KMS-11 (cell line): ENCODE measurements around the gene LASP1.

Source experiments
- H2AFZ ChIP-seq: fragments of 200-600 bp; sonication (generic); 2 replicates; pipeline ENCODE4 v1.6.1; 2016; ENCODE audit warnings: antibody characterized with exemption, mixed run types, low read depth
- H3K27ac ChIP-seq: fragments of 200-600 bp; sonication (generic); 2 replicates; pipeline ENCODE4 v1.6.1; 2016; ENCODE audit warnings: mild to moderate bottlenecking, mixed run types
- H3K27me3 ChIP-seq: fragments of 200-600 bp; sonication (generic); 2 replicates; pipeline ENCODE4 v1.6.1; 2017; ENCODE audit warnings: mild to moderate bottlenecking, low read depth, mixed run types, moderate library complexity; ENCODE audit not compliant: insufficient read depth
- H3K36me3 ChIP-seq: fragments of 200-600 bp; sonication (generic); 2 replicates; pipeline ENCODE4 v1.6.1; 2017; ENCODE audit warnings: mild to moderate bottlenecking, mixed run types; ENCODE audit not compliant: insufficient read depth
- H3K4me1 ChIP-seq: fragments of 200-600 bp; sonication (generic); 2 replicates; pipeline ENCODE4 v1.6.1; 2016; ENCODE audit warnings: mild to moderate bottlenecking, low read depth, mixed run types; ENCODE audit not compliant: poor library complexity, severe bottlenecking
- H3K4me2 ChIP-seq: fragments of 200-600 bp; sonication (generic); 2 replicates; pipeline ENCODE4 v1.7.0; 2016; ENCODE audit warnings: mild to moderate bottlenecking, mixed run types
- H3K4me3 ChIP-seq: fragments of 200-600 bp; sonication (generic); IDR thresholded peaks from 2 replicates; pipeline ENCODE4 v1.6.1; 2017; ENCODE audit warnings: low read depth, low read length, mixed read lengths; ENCODE audit not compliant: insufficient read depth
- H3K79me2 ChIP-seq: fragments of 200-600 bp; sonication (generic); 2 replicates; pipeline ENCODE4 v1.6.1; 2016; ENCODE audit warnings: low read depth, mixed run types; ENCODE audit not compliant: insufficient read depth
- H3K9ac ChIP-seq: fragments of 200-600 bp; sonication (generic); 2 replicates; pipeline ENCODE4 v1.6.1; 2016; ENCODE audit warnings: mild to moderate bottlenecking, mixed run types
- H4K20me1 ChIP-seq: fragments of 200-600 bp; sonication (generic); 2 replicates; pipeline ENCODE4 v1.6.1; 2016; ENCODE audit warnings: mild to moderate bottlenecking, mixed run types; ENCODE audit not compliant: insufficient read depth
- CTCF ChIP-seq: fragments of 200-600 bp; sonication (generic); conservative IDR thresholded peaks from 2 replicates; pipeline ENCODE4 v1.6.1; 2017; ENCODE audit warnings: low read depth, mild to moderate bottlenecking, antibody characterized with exemption, low read length, moderate library complexity, mixed read lengths

Gene LASP1

GRCh38 chr17:38872671-38873385 is 3.0 kb downstream of the LASP1 start:
- peak overlapping the region; percentile 97; the same call in 1 of the 2 replicates for H3K4me2 ChIP-seq
- H3K27ac ChIP-seq = peak overlapping the region; percentile 55; the same call in 1 of the 2 replicates
- TF ChIP-seq CTCF = no peak
- H4K20me1 ChIP-seq = no peaks in the 10 kb centered on the region; the same call in 1 of the 2 replicates
- H3K36me3 ChIP-seq = no peaks in the 10 kb centered on the region
- no peak overlapping the region for H3K4me3 ChIP-seq
- peaks cover 44% of the 10 kb centered on the region for H3K4me1 ChIP-seq
- no peak overlapping the region for H2AFZ ChIP-seq
- H3K27me3 ChIP-seq = no peaks in the 10 kb centered on the region
- H3K9ac ChIP-seq = peak overlapping the region; percentile 58; the same call in 1 of the 2 replicates
- peaks cover 66% of the 10 kb centered on the region for H3K79me2 ChIP-seq

DNA sequence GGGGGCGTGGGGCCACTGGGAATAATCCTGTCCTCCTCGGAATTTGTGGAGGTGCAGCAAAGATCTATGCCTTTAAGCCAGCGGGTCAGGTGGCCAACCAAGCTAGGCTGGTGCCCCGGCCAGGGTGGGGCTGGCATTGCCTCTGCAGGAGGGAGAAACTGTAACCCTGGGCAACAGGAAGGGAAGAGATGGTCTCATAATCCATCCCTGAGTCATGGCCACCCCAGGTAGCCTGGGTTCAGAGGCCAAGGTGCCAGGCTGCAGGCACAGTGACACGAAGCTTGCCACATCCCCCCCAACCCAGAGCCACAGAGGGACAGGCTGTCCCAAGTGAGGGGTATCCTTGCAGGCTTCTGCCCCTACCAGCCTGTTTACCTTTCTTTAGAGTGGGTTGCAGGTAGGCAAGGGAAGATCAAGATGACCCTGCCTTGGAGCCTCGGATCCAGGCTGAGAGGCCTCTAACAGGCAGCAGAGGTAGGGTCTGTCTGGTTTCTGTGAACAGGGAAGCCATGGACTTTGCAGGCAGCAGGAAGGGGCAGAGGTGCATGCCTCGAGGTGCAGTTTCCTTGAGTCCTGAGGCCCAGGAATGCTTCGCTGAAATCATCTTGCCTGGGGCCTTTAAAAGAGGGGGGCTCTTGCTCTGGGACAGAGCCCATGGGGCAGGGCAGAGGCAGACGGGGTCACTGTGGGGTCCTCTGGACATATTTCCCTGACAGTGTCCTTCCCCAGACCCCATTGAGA is 4.0 kb downstream of the LASP1 start:
- Histone ChIP-seq H3K4me3 (no peak overlapping the region), H4K20me1 (no peaks in the 10 kb centered on the region; the same call in 1 of the 2 replicates), H3K4me2 (no peak overlapping the region), H3K9ac (no peak overlapping the region), H3K79me2 (peaks cover 72% of the 10 kb centered on the region), H2AFZ (no peak overlapping the region), H3K27ac (no peak overlapping the region; the same call in 1 of the 2 replicates), H3K27me3 (no peaks in the 10 kb centered on the region), H3K36me3 (no peaks in the 10 kb centered on the region), H3K4me1 (peaks cover 53% of the 10 kb centered on the region)
- no peak for TF ChIP-seq CTCF

DNA sequence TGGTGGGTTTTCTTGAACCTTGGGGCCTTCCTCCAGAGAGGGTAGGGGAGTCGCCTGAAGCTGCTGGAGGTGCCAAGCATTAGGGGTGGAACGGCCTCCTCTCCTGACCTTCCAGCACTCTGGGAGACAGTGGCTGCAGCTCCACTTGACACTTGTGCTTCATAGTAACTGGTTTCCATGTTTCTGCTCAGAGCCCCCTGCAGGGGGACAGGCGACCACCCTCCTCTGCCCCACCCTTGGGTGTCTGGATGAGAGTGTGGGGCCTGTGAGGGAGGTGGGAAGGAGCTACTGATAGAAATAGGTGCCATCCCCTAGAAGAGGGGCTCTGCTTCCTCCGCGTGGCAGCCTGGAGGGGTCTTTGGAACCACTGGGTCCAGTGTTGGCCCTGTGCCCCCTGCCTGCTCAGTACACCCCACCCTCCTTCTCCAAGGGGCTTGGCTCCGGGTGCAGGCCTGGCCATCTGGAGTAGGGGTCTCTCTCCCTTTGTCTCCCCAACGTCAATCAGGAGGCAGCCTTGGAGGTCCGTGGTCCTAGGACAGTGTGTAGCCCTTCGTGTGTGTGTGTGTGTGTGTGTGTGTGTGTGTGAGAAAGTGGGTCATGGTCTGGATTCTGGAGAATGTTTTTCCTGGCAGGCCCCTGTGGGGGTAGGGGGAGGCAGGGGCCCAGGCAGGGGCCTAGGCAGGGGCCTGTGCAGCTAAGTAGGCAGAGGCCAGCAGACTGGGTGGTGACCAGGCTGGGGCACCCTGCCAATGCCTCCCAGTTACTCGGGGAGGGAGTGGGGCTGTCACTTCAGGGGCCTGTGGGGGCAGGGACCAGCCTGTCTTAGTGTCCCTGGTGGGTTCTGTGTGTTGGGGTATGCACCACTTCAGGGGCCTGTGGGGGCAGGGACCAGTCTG is 4.9 kb downstream of the LASP1 start:
- Histone ChIP-seq H2AFZ (no peak overlapping the region), H3K36me3 (no peaks in the 10 kb centered on the region), H3K79me2 (peaks cover 72% of the 10 kb centered on the region), H3K4me1 (peaks cover 63% of the 10 kb centered on the region), H3K9ac (no peak overlapping the region), H4K20me1 (no peaks in the 10 kb centered on the region; the same call in 1 of the 2 replicates), H3K4me2 (no peak overlapping the region), H3K4me3 (no peak overlapping the region), H3K27me3 (no peaks in the 10 kb centered on the region), H3K27ac (no peak overlapping the region)
- TF ChIP-seq CTCF = no peak

- H3K27me3 ChIP-seq = no peaks in the 10 kb centered on the region
- no peak overlapping the region for H3K9ac ChIP-seq
- H2AFZ ChIP-seq = no peak overlapping the region
- H3K4me2 ChIP-seq = no peak overlapping the region
- H3K36me3 ChIP-seq = no peaks in the 10 kb centered on the region
- H4K20me1 ChIP-seq = no peaks in the 10 kb centered on the region; the same call in 1 of the 2 replicates
- peaks cover 80% of the 10 kb centered on the region for H3K79me2 ChIP-seq
- no peak for TF ChIP-seq CTCF
- peaks cover 71% of the 10 kb centered on the region for H3K4me1 ChIP-seq
- no peak overlapping the region for H3K4me3 ChIP-seq
- H3K27ac ChIP-seq = no peak overlapping the region
These were observed 5.7 kb downstream of the LASP1 start for GRCh38 chr17:38875477-38876075.
